ENCODE results near the gene SECISBP2.

Gene SECISBP2

GRCh38 chr9:89310475-89311345, 7.6 kb upstream of the SECISBP2 start, which contains the start of gene CKS2:
Gene CKS2 (plus strand): TSS chr9:89311195. CDS start chr9:89311293, 98 bp downstream.
- in situ Hi-C loops (cut with HindIII; ENCODE audit: low sequenced_read_pairs): no loop called here
- no peak for TF ChIP-seq CTCF (IDR thresholded peaks at IDR 0.05; ENCODE audit: low read depth, low read length)
- peak; percentile 100 for DNase-seq (ENCODE audit: low read depth, low spot score)
- H3K4me3 ChIP-seq (ENCODE audit: low read depth, low read length): peak within 1 kb of the TSS; percentile 93

- H3K4me3 ChIP-seq (ENCODE audit: low read depth, low read length): peak overlapping the region; percentile 93
- peak; percentile 31 for DNase-seq (ENCODE audit: low read depth, low spot score)
- in situ Hi-C loops (cut with HindIII; ENCODE audit: low sequenced_read_pairs): no loop called here
- TF ChIP-seq CTCF (IDR thresholded peaks at IDR 0.05; ENCODE audit: low read depth, low read length): no peak
Measured at GRCh38 chr9:89311346-89312221, 6.7 kb upstream of the SECISBP2 start.

- peak; percentile 37 for DNase-seq (ENCODE audit: low read depth, low spot score)
- peak overlapping the region; percentile 93 for H3K4me3 ChIP-seq (ENCODE audit: low read depth, low read length)
- in situ Hi-C loops (cut with HindIII; ENCODE audit: low sequenced_read_pairs): no loop called here
- TF ChIP-seq CTCF (IDR thresholded peaks at IDR 0.05; ENCODE audit: low read depth, low read length): no peak
Measured at GRCh38 chr9:89312222-89312571, 6.1 kb upstream of the SECISBP2 start.

GRCh38 chr9:89313842-89314241, 4.5 kb upstream of the SECISBP2 start:
- in situ Hi-C loops (cut with HindIII; ENCODE audit: low sequenced_read_pairs): no loop called here
- TF ChIP-seq CTCF (IDR thresholded peaks at IDR 0.05; ENCODE audit: low read depth, low read length): no peak

GRCh38 chr9:89314955-89315354, 3.3 kb upstream of the SECISBP2 start:
- in situ Hi-C loops (cut with HindIII; ENCODE audit: low sequenced_read_pairs): no loop called here
- no peak overlapping the region for H3K4me3 ChIP-seq (ENCODE audit: low read depth, low read length)
- no peak for TF ChIP-seq CTCF (IDR thresholded peaks at IDR 0.05; ENCODE audit: low read depth, low read length)
- DNase-seq (ENCODE audit: low read depth, low spot score): no peak

More at GRCh38 chr9:89313842-89314241, 4.5 kb upstream of the SECISBP2 start:
- peak overlapping the region; percentile 93 for H3K4me3 ChIP-seq (ENCODE audit: low read depth, low read length)
- DNase-seq (ENCODE audit: low read depth, low spot score): no peak

GRCh38 chr9:89315482-89315881, 2.8 kb upstream of the SECISBP2 start:
- in situ Hi-C loops (cut with HindIII; ENCODE audit: low sequenced_read_pairs): no loop called here
- no peak for DNase-seq (ENCODE audit: low read depth, low spot score)
- no peak overlapping the region for H3K4me3 ChIP-seq (ENCODE audit: low read depth, low read length)
- no peak for TF ChIP-seq CTCF (IDR thresholded peaks at IDR 0.05; ENCODE audit: low read depth, low read length)
